GM12864 (cell line): ENCODE results near the gene PRG2.

Source experiments
- DNase-seq: peaks from one replicate; pipeline ENCODE4 v3.0.0-alpha.2; 2011; ENCODE audit warnings: low read depth
- H3K4me3 ChIP-seq: 2 replicates; pipeline ENCODE4 v1.5.1; 2011; ENCODE audit warnings: mild to moderate bottlenecking, low read depth, low read length, control low read depth
- TF ChIP-seq, protein P1 (sequence below): IDR thresholded peaks from 2 replicates; pipeline ENCODE4 v1.5.1; 2011; ENCODE audit warnings: low read depth, mild to moderate bottlenecking, moderate library complexity, low read length, control low read depth, inconsistent platforms; ENCODE audit errors: missing control alignments

Gene PRG2

GRCh38 chr11:57391111-57391510, 661 bp upstream of the PRG2 start:
- TF ChIP-seq, protein P1, sequence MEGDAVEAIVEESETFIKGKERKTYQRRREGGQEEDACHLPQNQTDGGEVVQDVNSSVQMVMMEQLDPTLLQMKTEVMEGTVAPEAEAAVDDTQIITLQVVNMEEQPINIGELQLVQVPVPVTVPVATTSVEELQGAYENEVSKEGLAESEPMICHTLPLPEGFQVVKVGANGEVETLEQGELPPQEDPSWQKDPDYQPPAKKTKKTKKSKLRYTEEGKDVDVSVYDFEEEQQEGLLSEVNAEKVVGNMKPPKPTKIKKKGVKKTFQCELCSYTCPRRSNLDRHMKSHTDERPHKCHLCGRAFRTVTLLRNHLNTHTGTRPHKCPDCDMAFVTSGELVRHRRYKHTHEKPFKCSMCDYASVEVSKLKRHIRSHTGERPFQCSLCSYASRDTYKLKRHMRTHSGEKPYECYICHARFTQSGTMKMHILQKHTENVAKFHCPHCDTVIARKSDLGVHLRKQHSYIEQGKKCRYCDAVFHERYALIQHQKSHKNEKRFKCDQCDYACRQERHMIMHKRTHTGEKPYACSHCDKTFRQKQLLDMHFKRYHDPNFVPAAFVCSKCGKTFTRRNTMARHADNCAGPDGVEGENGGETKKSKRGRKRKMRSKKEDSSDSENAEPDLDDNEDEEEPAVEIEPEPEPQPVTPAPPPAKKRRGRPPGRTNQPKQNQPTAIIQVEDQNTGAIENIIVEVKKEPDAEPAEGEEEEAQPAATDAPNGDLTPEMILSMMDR = no peak
- DNase-seq = no peak

GRCh38 chr11:57387289-57388030, 3.0 kb downstream of the PRG2 start:
- TF ChIP-seq, protein P1 = no peak
- H3K4me3 ChIP-seq = no peak overlapping the region
- no peak for DNase-seq

More at GRCh38 chr11:57391111-57391510, 661 bp upstream of the PRG2 start:
- no peak overlapping the region for H3K4me3 ChIP-seq

DNA sequence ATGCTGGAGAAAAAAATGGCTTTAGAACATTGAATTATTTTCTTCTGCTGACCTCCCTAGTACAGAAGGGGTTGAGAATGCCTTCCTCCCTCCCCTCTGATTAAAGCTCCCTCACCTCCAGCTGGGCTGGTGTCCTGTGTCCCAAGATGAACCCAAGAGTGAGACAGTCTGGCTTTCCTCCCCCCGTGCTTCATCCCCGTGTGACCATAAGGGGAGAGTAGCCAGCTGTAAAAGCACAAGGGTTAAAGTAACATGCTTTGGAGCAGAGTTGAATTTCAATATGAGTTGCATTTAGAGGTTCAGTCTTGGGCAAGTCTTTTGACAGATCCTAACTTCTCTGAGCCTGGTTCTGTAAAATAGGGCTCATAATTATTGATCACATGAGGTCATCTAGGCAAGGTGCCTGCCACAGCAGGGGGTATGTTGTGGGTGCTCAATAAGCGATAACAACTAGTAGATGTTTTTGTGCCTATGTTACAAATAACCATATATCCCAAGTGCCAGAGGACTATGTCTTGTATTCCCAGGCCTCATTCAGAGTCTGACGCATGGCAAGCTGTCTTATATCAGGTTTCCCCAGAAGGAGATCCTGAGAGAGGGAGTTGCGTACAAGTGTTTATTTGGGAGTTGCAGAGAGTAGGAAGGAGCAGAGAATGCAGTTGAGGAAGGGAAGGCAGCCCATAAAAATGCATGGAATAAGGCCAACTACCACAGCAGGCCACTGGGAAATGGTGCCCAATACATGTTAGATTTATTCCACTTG, 4.1 kb downstream of the PRG2 start:
- DNase-seq = no peak
- TF ChIP-seq, protein P1 = no peak
- no peak overlapping the region for H3K4me3 ChIP-seq

- H3K4me3 ChIP-seq = no peak within 1 kb of the TSS
- no peak for DNase-seq
- TF ChIP-seq, protein P1 = no peak
Observed at GRCh38 chr11:57380975-57381374, 9.5 kb downstream of the PRG2 start, which contains the start of gene PRG3. PRG3 (minus strand) TSS chr11:57381150; CDS start chr11:57380708, 442 bp downstream.

- TF ChIP-seq, protein P1 = no peak
- no peak overlapping the region for H3K4me3 ChIP-seq
- DNase-seq = no peak
Observed at GRCh38 chr11:57379732-57380131, 10.7 kb downstream of the PRG2 start.

GRCh38 chr11:57378186-57378585, 12.3 kb downstream of the PRG2 start:
- DNase-seq = no peak
- TF ChIP-seq, protein P1 = no peak
- H3K4me3 ChIP-seq = no peak overlapping the region
